DMS53 treated with DMSO at 0.1 percent for 48 hours (cell line): ENCODE measurements around the gene CDC7.
"Not testable (repeated sequence)": the region's sequence is repeated elsewhere in the genome, so short reads cannot be mapped to it uniquely, and the experiment has no call there.

Experiments
- DNase-seq: peaks from one replicate; lab custom pipeline; 2025; ENCODE audit not compliant: unreplicated experiment; lab: John Stamatoyannopoulos, UW

CDC7 gene

GRCh38 chr1:91500756-91501522, at the start of gene CDC7:
Gene CDC7 (plus strand): TSS chr1:91500851. CDS start chr1:91501717, 866 bp downstream.
- peak; percentile 99 for DNase-seq

- DNase-seq, result no peak
These were observed 46.5 kb upstream of the CDC7 start for GRCh38 chr1:91454136-91454535.

DNA sequence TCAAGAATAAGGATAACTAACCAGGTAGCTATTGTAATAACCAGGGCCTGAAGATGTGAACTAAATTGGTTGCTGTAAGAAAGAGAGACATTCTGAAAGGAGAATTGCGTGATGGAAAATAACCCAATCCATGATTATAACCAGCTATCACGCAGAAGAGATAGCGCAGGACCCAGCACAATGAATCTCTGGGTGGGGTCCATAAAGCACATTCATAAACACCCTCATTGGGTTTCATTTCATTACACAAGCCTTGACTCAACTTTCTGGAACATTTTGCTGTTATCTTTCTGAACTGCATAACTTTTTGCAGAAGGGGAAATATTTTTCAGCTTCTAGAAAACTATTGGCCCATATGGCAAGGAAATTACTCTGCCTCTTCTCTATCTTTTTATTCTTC, 45.3 kb upstream of the CDC7 start:
- no peak for DNase-seq

DNA sequence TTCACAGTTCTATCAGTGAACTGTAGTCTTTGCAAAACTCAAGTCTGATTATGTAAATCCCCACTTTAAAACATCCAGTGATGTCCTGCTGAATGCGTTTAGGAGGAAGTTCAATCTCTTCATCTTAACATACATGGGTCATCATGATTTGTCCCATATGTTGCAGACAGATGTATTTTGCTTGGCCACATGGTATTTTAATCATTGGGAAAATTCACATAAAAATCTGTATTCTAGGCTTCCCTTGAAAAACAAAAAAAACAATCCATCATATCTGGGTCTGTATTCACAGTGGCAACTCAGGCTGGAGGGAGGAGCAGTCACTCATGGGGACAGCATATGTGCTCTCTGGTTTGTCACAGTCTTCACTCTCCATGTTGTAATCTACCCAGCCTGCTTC, 44.8 kb upstream of the CDC7 start:
- no peak for DNase-seq

DNA sequence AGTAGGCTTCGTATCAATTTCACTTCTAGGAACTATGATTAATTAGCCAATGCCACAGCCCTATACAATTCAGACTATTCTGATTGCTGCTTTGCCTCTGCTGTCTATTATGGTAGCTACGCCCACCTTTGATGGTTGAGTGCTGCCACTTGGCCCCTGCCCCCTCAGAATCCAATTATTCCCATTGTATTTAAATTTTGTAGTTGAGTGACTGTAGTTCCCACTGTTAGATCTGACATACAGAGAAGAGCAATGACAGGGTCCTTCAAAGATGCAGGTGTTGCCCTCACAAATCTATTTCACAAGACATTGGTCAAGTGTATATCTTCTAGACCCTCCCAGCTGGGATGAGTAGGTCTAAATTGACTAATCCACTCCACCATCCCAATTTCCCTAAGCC, 35.3 kb upstream of the CDC7 start:
- not testable (repeated sequence) for DNase-seq

GRCh38 chr1:91476533-91477217, 24.0 kb upstream of the CDC7 start:
- no peak for DNase-seq

GRCh38 chr1:91487469-91487868, 13.2 kb upstream of the CDC7 start:
- DNase-seq, result no peak

- no peak for DNase-seq
These were observed 10.2 kb upstream of the CDC7 start for GRCh38 chr1:91490501-91490900.

DNA sequence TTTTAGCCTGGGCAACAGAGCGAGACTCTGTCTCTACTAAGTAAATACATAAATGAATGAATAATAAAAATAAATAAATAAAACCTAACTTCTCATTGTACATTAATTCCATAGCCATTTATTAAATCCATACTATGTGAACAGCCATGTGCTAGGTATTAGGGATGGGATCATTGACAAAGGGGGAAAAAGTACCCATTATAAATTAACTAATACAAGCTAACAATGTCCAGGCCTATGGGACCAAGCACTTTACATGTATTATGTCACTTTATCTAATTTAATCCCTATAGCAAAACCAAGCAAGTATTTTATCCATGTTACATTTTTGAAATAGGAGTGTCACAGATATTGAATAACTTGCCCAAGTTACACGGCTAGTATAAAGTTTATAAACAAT, 2.6 kb upstream of the CDC7 start:
- no peak for DNase-seq

DNA sequence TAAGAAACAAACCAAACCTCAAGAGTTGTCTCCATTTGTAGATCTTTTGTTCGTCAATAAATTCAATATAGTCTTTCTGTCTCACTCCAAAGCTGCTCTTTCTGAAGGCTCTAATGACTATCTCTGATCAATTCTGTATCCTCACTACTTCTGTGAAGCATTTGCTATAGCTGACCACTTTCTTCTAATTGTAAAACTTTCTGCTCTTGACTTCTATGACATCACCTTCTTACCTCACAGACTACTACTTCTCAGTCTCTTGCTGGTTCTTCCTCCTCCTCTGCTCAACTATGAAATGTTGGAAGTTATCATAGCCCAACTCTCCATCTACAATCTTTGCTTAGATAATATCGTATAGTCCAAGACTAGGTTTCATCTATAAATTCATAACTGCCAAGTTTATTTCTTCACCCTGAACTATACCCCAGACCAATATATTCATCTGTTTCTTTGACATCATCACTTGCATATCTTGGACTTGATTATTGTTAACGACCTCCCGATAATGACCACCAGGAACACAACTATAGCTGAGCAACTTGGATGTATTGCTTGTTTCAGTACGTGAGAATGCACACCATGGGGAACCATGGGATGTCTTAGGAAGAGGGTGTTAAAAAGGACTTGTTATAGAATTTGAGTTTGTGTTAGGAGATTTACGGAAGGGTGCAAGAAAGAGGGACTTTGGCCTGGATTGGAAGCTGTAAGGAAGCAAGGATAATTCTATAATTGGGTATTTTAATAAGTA, 2.0 kb upstream of the CDC7 start:
- DNase-seq, result no peak

DNA sequence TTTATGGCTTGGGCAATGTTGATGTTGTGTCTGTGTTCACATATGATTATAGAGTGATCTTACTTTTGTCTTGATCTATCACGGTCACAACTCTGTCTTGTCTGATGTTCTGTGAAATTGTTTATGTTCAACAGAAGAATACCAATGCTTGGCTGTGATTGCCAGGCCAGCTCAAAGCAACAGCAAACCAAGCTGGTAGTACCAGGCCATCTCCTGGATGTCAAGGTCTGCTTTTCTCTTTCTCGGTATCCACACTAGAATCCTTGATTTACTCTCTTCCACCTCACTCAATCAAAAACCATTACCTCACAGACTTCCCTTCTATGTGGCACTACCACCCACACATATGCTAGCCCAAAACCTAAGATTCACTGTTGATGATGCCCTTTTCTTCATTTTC, 1.3 kb upstream of the CDC7 start:
- DNase-seq, result no peak

DNA sequence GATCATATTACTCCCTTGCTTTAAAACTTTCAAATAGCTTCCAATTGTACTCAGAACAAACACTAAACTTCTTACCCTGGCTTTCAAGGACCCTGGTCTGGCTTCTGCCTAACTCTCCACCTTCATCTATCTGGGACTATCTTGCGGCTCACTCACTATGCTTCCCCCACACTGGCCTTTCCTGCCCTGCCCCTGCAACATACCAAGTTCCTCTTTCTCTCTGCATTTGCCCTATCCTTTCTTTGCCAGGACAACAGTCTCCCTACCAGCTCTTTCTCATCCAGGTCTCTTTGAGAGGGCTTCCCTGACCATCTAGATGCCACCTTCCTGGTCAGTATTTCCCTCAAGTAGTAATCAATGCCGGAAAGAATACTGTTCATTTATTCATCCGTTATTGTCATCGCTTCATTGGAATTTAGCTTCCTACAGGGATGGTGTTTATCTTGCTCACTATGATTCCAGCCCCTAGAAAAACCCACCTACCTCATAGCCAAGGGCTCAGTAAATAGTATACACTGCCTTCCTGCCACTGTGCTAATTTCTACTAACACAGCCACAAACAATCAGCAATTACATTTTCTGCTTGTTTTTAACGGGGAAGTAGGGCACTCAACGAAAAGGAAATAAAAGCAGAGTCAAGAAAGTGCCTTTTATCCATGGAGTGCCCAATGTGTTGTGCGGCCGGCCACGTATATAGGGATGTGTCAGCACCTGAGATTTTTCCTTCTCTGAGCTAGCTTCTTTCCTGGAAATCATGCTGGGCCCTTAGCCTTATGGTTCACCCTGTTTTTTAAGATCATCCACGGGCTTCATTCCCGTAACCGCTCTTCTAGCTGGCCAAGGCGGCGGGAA, 521 bp upstream of the CDC7 start:
- no peak for DNase-seq

DNA sequence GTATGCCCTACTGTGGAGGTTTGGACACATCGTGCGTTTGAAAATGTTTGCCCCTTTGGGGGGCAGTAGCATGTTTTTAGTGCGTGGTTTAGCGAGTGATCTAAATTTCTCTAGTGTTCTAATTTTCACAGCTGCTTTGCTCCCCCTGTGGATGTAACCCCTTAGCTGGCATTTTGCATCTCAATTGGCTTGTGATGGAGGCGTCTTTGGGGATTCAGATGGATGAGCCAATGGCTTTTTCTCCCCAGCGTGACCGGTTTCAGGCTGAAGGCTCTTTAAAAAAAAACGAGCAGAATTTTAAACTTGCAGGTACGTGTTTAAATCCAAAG, 836 bp downstream of the CDC7 start:
- peak; percentile 90 for DNase-seq

GRCh38 chr1:91501971-91502671, 1.5 kb downstream of the CDC7 start:
- peak; percentile 23 for DNase-seq

DNA sequence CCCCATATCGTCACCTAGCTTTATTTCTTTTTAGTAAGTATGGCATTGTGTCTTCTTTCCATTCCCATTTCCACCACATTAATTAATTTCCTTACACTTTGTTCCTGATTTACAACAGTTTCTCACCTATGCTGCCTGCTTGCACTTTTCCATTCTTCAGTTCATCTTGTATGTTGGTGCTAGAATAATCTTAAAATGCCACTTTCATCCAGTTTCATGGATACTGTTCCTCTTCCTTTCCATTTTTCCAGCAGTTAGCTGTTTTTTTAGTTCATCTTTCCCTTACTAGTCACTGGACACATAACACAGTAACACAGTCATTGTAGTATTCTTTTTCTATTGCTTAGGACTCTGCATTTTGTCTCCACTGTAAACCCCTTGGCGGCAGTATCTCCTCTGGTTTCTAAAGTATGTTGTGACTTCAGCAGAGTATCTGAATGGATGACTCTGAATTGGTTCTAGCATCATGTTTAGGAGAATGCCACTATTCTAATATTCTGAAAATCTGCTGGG, 2.1 kb downstream of the CDC7 start:
- no peak for DNase-seq

DNA sequence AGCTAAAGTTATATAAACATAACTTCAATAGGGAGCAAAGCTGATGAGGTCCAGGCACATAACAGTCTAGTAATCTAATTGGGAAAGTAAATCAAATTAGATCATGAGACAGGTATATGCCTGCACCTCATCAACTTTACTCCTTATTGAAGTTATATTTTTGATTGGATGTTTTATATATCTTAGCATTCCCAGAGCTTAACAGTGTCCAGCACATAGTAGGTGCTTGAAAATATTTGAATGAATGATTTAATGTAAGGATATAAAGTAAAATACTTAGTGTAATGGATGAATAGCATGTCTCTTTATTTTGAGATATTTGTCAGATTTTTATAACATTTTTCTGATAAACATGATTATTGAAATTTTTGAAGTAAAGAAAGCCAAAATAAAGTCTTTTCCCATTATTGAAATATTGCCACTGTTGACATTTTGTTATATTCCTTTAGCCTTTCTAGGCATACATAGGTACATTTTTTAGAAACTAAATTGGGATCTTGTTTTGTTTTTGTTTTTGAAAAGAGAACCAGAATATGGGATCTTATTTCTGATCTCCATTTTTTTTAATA, 2.8 kb downstream of the CDC7 start:
- no peak for DNase-seq

GRCh38 chr1:91503975-91504530, 3.4 kb downstream of the CDC7 start:
- no peak for DNase-seq

DNA sequence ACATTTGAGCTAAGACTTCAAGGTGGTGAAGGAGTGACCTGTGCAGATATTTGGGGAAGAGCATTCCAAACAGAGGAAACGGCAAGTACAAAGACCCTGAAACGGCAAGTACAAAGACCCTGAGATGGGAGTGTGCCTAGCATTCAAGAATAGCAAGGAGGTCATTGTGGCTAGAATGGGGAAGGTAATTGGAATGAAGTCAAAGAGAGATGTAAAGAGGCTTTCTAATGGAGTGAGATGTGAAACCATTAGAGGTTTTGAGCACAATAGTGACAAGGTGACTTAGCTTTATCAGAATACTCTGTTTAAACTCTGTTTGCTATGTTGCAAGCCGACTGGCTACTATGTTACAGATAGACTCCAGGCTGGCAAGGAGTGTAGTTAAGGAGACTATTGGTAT, 4.4 kb downstream of the CDC7 start:
- DNase-seq, result no peak

GRCh38 chr1:91506071-91506470, 5.4 kb downstream of the CDC7 start:
- no peak for DNase-seq

GRCh38 chr1:91507328-91507727, 6.7 kb downstream of the CDC7 start:
- no peak for DNase-seq
